Stomach smooth muscle (tissue), 2 donors: ENCODE measurements around the gene STARD7.

Source experiments
- H3K27ac ChIP-seq: one replicate; pipeline ENCODE4 v1.7.0; 2013; ENCODE audit warnings: mild to moderate bottlenecking, low read length, inconsistent platforms
- H3K27me3 ChIP-seq, 2 donors: one replicate each; pipeline ENCODE4 v1.7.0; 2013; ENCODE audit warnings: low read length in 2 of 2; ENCODE audit not compliant: insufficient read depth in 2 of 2, control insufficient read depth in 1 of 2
- H3K36me3 ChIP-seq, 2 donors: one replicate each; pipeline ENCODE4 v1.7.0; 2013; ENCODE audit warnings: low read length in 2 of 2; ENCODE audit not compliant: control insufficient read depth in 2 of 2, insufficient read depth in 2 of 2
- H3K4me1 ChIP-seq: one replicate; pipeline ENCODE4 v1.7.0; 2013; ENCODE audit warnings: low read length; ENCODE audit not compliant: control insufficient read depth, insufficient read depth
- H3K4me3 ChIP-seq, 2 donors: one replicate each; pipeline ENCODE4 v1.7.0; 2013; ENCODE audit warnings: low read length in 2 of 2
- H3K9ac ChIP-seq, 2 donors: one replicate each; pipeline ENCODE4 v1.7.0; 2013; ENCODE audit warnings: low read length in 2 of 2, mild to moderate bottlenecking in 1 of 2
- H3K9me3 ChIP-seq, 2 donors: one replicate each; pipeline ENCODE4 v1.7.0; 2013; ENCODE audit warnings: low read length in 2 of 2; ENCODE audit not compliant: control insufficient read depth in 2 of 2
- donor health status: healthy.
- donor health status: Pancreatic carcinoma.

Gene STARD7

DNA sequence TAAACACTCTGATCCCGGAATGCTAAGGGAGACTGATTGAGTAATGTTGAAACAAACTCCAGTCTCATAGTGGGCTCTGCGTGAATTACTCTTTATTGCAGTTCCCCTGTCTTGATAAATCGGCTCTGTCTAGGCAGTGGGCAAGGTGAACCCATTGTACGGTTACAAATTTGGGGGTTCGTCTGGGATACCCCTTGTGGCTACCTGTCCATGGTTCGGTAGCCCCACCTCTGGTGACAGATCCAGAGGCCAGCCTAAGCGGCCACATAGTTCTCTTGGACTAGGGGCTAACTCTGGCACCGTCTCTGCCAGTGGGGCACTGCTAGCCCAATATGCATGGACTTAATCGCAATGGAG lies 1.1 kb upstream of the STARD7 start:
- Histone ChIP-seq H3K36me3 (no peaks in the 10 kb centered on the region), H3K27ac (peak overlapping the region; percentile 80), H3K27me3 (no peaks in the 10 kb centered on the region), H3K9me3 (no peaks in the 10 kb centered on the region), H3K4me3 (peak overlapping the region; percentile 95 to 96), H3K9ac (no peak overlapping the region), H3K4me1 (peaks cover 33% of the 10 kb centered on the region)

DNA sequence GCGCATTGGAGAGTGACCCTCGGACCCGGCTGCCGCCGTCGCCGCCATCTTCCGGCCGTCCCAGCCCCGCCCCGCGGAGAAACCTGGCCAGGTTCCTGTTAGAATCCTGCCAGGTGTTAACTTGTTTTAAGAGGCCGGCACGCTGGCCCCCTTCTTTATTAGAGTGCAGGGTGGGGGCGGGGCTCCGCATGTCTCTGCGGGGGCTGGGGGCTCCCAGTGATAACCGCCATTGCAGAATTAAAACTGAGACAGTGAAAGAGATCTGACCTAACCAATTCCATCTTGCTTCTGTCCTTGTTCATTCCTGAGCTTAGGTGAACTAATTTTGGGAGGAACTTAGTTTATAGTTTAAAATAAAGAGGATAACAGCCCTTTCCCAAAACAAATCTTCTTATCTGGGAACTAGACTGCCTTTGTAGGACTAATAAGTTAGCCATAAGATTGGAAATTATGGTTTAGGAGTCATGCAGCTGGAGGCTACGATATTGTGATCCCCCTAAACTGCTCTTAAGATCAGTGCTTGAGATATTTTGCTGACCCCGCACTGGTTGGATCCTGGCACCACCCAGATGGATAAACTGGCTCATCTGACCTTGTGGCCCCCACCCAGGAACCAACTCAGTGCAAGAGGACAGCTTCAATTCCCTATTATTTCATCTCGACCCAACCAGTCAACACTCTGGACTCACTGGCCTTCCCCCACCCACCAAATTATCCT lies 543 bp upstream of the STARD7 start:
- Histone ChIP-seq H3K36me3 (no peaks in the 10 kb centered on the region), H3K9me3 (no peaks in the 10 kb centered on the region), H3K4me3 (peak overlapping the region; percentile 95 to 96), H3K27ac (peak overlapping the region; percentile 80), H3K4me1 (peaks cover 36% of the 10 kb centered on the region), H3K9ac (peak overlapping the region; percentile 43 to 86), H3K27me3 (no peaks in the 10 kb centered on the region)

DNA sequence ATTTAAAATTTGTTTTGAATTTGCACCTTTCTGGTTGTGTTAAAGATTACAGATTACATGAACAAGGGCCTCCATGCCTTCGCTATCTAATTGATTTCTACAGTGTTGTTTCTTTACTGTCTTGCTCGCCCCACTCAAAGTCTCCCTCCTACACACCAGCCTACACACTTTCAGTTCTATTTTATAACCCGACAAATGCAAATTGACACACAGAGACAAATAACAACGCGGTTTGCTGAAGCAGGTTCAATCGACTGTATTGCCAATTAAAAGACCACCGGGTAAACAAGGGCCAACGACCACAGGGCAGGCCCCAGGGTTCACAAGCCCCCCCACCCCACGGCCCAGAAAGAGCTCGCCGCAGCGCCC lies 869 bp downstream of the STARD7 start:
- no peaks in the 10 kb centered on the region for H3K9me3 ChIP-seq
- peak overlapping the region; percentile 95 to 96 for H3K4me3 ChIP-seq
- peaks cover 44% of the 10 kb centered on the region for H3K4me1 ChIP-seq
- peak overlapping the region; percentile 80 to 86 for H3K9ac ChIP-seq
- no peaks in the 10 kb centered on the region for H3K36me3 ChIP-seq
- peak overlapping the region; percentile 80 for H3K27ac ChIP-seq
- no peaks in the 10 kb centered on the region for H3K27me3 ChIP-seq

- H3K4me3 ChIP-seq = peak overlapping the region; percentile 95 to 96
- H3K27ac ChIP-seq = peak overlapping the region; percentile 80
- no peaks in the 10 kb centered on the region for H3K27me3 ChIP-seq
- peak overlapping the region; percentile 80 to 86 for H3K9ac ChIP-seq
- H3K4me1 ChIP-seq = peaks cover 44% of the 10 kb centered on the region
- H3K36me3 ChIP-seq = no peaks in the 10 kb centered on the region
- no peaks in the 10 kb centered on the region for H3K9me3 ChIP-seq
Observed at GRCh38 chr2:96207073-96207773, 1.4 kb downstream of the STARD7 start.

DNA sequence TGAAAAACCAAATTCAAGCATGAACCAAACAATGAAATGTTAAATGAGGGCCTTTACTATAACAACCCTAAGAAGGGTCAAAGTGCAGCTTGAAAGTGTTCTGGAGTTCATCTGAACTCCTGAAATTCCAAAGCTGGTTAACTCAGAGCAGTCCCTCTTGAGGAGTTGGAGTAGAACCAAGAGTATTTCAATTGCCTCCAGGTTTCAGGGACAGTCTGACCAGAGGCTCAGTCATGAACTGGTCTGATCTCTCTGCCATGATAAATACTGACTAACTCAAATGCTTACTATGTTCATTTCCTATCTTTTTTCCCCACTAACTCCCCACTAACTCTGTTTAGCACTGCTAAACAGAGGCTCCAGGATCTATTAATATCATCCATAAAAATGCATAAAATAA lies 2.7 kb downstream of the STARD7 start:
- H3K9ac ChIP-seq = no peak overlapping the region

DNA sequence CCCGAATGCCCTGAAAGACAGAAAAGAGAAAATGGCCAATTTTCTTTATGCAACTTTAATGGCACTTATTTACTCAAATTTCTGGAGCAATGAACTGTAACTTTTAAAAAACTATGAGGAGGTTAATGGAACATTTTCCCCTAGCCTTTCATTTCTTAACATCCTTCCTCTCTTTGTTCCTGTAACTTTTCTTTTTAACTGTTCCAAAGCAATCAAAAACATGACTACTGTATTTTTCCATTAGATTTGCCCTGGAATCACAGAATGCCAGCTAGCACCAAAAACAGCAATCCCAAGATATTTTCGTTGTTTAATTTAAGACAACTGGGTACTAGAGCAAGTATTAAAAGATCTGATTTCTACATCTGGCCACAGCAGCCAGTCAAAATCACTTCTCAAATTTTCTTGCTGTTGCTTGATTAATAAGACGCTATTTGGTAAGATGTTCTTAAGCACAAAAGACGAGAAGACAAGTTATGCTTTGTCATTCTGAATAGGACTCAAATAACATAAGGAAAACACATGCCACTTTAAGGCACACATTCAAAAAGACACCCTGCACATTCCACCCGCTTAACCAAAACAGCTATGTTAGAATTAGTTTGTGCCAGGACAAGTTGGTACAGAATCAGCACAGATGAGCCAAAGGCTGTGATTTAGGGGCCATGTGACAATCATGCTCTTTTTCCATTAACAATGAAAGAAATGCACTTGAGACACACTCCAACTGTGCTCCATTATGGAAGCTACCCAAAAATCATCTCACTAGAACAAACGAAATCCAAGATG lies 3.6 kb downstream of the STARD7 start:
- H3K9me3 ChIP-seq = no peaks in the 10 kb centered on the region
- H3K4me1 ChIP-seq = peaks cover 43% of the 10 kb centered on the region
- no peaks in the 10 kb centered on the region for H3K27me3 ChIP-seq
- no peaks in the 10 kb centered on the region for H3K36me3 ChIP-seq
- no peak overlapping the region for H3K9ac ChIP-seq
- H3K27ac ChIP-seq = no peak overlapping the region
- peak overlapping the region; percentile 10 to 25 for H3K4me3 ChIP-seq

More for the DNA sequence above, 2.7 kb downstream of the STARD7 start:
- Histone ChIP-seq H3K27ac (peak overlapping the region; percentile 46), H3K36me3 (no peaks in the 10 kb centered on the region), H3K9me3 (no peaks in the 10 kb centered on the region), H3K4me1 (peaks cover 44% of the 10 kb centered on the region), H3K27me3 (no peaks in the 10 kb centered on the region), H3K4me3 (peak overlapping the region in 1 of 2 donors; percentile 10)

DNA sequence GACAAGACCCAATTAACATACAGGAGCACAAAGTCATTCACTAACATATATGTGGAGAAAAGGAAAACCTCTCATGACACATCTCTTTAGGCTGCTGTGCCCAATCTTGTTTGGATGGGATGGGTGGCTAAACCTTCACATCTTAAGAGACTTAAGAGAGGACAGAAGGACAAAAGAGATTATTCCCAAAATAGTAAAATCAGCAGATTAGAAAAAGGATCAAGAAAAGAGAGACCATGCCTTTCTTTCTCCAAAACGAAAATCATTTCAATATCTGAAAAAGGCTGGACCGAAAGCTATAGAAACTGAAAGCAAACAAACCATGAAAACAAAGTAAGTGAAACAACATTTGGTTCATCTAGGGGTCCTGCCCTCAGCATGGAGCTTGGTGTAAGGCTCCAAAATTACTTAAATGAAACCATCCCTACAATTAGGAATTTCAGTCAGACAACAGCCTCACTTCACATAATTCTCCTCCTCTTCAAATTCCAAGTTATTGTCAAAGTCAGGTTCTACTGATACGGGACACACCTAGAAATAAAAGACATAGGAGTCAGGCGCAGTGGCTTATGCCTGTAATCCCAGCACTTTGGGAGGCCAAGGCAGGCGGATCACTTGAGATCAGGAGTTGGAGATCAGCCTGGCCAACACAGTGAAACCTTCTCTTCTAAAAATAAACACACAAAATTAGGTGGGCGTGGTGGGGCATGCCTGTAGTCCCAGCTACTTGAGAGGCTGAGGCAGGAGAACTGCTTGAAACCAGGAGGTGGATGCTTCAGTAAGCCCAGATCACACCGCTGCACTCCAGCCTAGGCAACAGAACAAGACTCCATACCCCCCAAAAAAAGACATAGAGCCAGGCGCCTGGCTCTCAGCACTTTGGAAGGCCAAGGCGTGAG lies 5.2 kb downstream of the STARD7 start:
- H3K4me1 ChIP-seq = peaks cover 35% of the 10 kb centered on the region
- H3K27ac ChIP-seq = no peak overlapping the region
- no peaks in the 10 kb centered on the region for H3K36me3 ChIP-seq
- no peak overlapping the region for H3K4me3 ChIP-seq
- no peaks in the 10 kb centered on the region for H3K9me3 ChIP-seq
- H3K27me3 ChIP-seq = no peaks in the 10 kb centered on the region
- H3K9ac ChIP-seq = no peak overlapping the region

DNA sequence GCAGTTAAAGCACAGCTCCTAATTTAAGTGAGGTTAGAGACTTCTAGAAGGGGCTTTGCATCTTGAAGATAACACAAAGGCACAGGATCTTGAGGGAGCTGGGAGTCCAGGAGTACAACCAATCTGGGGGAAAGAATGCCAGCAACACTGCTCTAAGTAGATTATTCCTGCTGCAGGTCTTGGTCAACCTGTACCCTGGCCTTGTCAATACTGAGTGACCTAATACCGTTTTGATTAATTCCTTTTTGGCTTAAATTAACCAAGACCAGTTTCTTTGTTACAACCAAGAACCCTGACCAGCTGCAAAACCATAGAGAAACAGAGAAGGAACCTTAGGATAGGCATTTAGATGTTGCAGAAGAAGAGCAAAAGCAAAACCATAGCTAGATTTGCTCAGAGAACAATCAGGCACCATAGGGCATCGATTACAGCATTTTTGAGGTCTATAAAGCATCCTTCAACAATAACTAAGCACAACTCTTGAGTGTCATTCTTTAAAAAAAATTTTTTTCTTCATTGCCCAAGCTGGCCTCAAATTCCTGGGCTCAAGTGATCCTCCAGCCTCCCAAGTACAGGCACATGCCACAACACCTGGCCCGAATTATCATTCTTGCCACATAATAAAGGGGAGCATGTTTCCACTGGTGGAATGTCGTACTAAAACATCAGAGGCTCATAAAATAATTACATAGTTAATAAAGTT lies 6.3 kb downstream of the STARD7 start:
- no peaks in the 10 kb centered on the region for H3K9me3 ChIP-seq
- H3K4me1 ChIP-seq = peaks cover 32% of the 10 kb centered on the region
- no peak overlapping the region for H3K27ac ChIP-seq
- H3K4me3 ChIP-seq = no peak overlapping the region
- H3K9ac ChIP-seq = no peak overlapping the region
- no peaks in the 10 kb centered on the region for H3K36me3 ChIP-seq
- no peaks in the 10 kb centered on the region for H3K27me3 ChIP-seq

GRCh38 chr2:96201338-96201737 lies 7.3 kb downstream of the STARD7 start:
- Histone ChIP-seq H3K9me3 (no peaks in the 10 kb centered on the region), H3K27me3 (no peaks in the 10 kb centered on the region), H3K36me3 (no peaks in the 10 kb centered on the region), H3K4me1 (peaks cover 25% of the 10 kb centered on the region), H3K4me3 (no peak overlapping the region), H3K27ac (no peak overlapping the region), H3K9ac (no peak overlapping the region)

GRCh38 chr2:96198921-96199320 lies 9.7 kb downstream of the STARD7 start:
- no peaks in the 10 kb centered on the region for H3K9me3 ChIP-seq
- H3K4me3 ChIP-seq = no peak overlapping the region
- H3K27me3 ChIP-seq = no peaks in the 10 kb centered on the region
- no peak overlapping the region for H3K27ac ChIP-seq
- H3K9ac ChIP-seq = no peak overlapping the region
- peaks cover 6% of the 10 kb centered on the region for H3K4me1 ChIP-seq
- H3K36me3 ChIP-seq = peaks cover 8 to 12% of the 10 kb centered on the region in 2 donors
